GM12878 (cell line): Measurements from ENCODE around the gene WDR26. TPM values are rescaled to one million over a fixed set of nuclear protein-coding genes. Genes with fewer than 3 reads are reported as not detected.

ENCODE experiments used
- ATAC-seq: fragments of 200-7000 bp; cut with Tn5 transposase; 3 replicates; pipeline ENCODE4 v1.9.1; 2020; ENCODE audit warnings: mild to moderate bottlenecking, moderate library complexity
- BruUV-seq: library from RNA; stranded (reverse); fragments of 400-500 nt; replicated peaks from 2 replicates; lab custom pipeline; 2021; lab: Mats Ljungman, UMichigan
- CTCF ChIA-PET: fragments of 300-600 bp; sonication (Branson Sonifier 250); formaldehyde crosslinking; extraction: SDS; loops from one replicate; lab custom pipeline; 2021; ENCODE audit warnings: inconsistent platforms; lab: Yijun Ruan, JAX
- POLR2A ChIA-PET: fragments of 350-600 bp; formaldehyde crosslinking; extraction: SDS; loops from one replicate; lab custom pipeline; 2021; ENCODE audit warnings: inconsistent platforms; lab: Charles Lee
- RAD21 ChIA-PET: fragments of 300-600 bp; sonication (Branson Sonifier 250); formaldehyde crosslinking; loops from one replicate; lab custom pipeline; 2023; ENCODE audit warnings: antibody characterized with exemption; ENCODE audit not compliant: unreplicated experiment; lab: Charles Lee
- SMC1A ChIA-PET: fragments of 300-600 bp; sonication (Branson Sonifier 250); formaldehyde crosslinking; loops from one replicate; lab custom pipeline; 2023; ENCODE audit not compliant: unreplicated experiment, uncharacterized antibody; lab: Charles Lee
- DNase-seq: peaks from one replicate; pipeline ENCODE4 v3.0.0-alpha.2; 2011; ENCODE audit warnings: low read depth, low spot score
- FAIRE-seq: peaks from 3 replicates; lab custom pipeline; 2011; peaks lifted over from hg19 to GRCh38; lab: Jason Lieb, UNC
- H2AFZ ChIP-seq: 2 replicates; pipeline ENCODE4 v1.6.0; 2011; ENCODE audit warnings: low read depth, low read length, control low read depth; ENCODE audit not compliant: control insufficient read depth
- H3K27ac ChIP-seq: 2 replicates; pipeline ENCODE4 v1.5.1; 2011; ENCODE audit warnings: control low read depth; ENCODE audit not compliant: control insufficient read depth, insufficient read depth
- H3K27me3 ChIP-seq, 2 experiments: replicated peaks in 1 of 2; 2 replicates each; pipeline versions ENCODE4 v1.6.0 to v1.6.1; 2011; ENCODE audit warnings: low read length in 1 of 2; ENCODE audit not compliant: control insufficient read depth in 2 of 2, insufficient read depth in 2 of 2
- H3K36me3 ChIP-seq, 2 experiments: 2 replicates each; pipeline ENCODE4 v1.5.1; 2011; ENCODE audit warnings: low read length in 1 of 2; ENCODE audit not compliant: control insufficient read depth in 2 of 2, insufficient read depth in 2 of 2
- H3K4me1 ChIP-seq: 2 replicates; pipeline ENCODE4 v1.6.1; 2011; ENCODE audit warnings: mild to moderate bottlenecking, low read length, moderate library complexity, mixed read lengths; ENCODE audit not compliant: control insufficient read depth, insufficient read depth
- H3K4me2 ChIP-seq: 2 replicates; pipeline ENCODE4 v1.6.0; 2011; ENCODE audit warnings: control low read depth; ENCODE audit not compliant: control insufficient read depth, insufficient read depth
- H3K4me3 ChIP-seq: fragments of 200-600 bp; sonication (generic); 2 replicates; pipeline ENCODE4 v1.5.1; 2016
- H3K79me2 ChIP-seq: 2 replicates; pipeline ENCODE4 v1.6.0; 2011; ENCODE audit warnings: low read length; ENCODE audit not compliant: control insufficient read depth, insufficient read depth
- H3K9ac ChIP-seq: 2 replicates; pipeline ENCODE4 v1.8.0; 2011; ENCODE audit warnings: low read length, control low read depth, mixed read lengths; ENCODE audit not compliant: control insufficient read depth, insufficient read depth
- H3K9me3 ChIP-seq: replicated peaks from 3 replicates; pipeline ENCODE4 v1.5.1; 2011; ENCODE audit warnings: mild to moderate bottlenecking, low read length; ENCODE audit not compliant: control insufficient read depth, insufficient read depth
- H4K20me1 ChIP-seq: 2 replicates; pipeline ENCODE4 v1.6.0; 2011; ENCODE audit not compliant: control insufficient read depth, insufficient read depth
- BCL3 ChIP-seq: IDR thresholded peaks from 2 replicates; pipeline ENCODE4 v1.6.1; 2011; ENCODE audit warnings: borderline replicate concordance, low read depth, mild to moderate bottlenecking, moderate library complexity, low read length; ENCODE audit not compliant: insufficient read depth, poor library complexity, severe bottlenecking
- BCLAF1 ChIP-seq: fragments of 450-650 bp; IDR thresholded peaks from 2 replicates; pipeline ENCODE4 v1.6.1; 2017; ENCODE audit warnings: antibody characterized with exemption, mild to moderate bottlenecking, moderate library complexity
- BHLHE40 ChIP-seq, 2 experiments: fragments of 450-650 bp in 1 of 2; IDR thresholded peaks; 2 replicates each; pipeline ENCODE4 v1.6.1; 2011 to 2017; ENCODE audit warnings: low read depth in 2 of 2, borderline replicate concordance in 1 of 2, improper control_type of control experiment in 1 of 2, low read length in 1 of 2, mild to moderate bottlenecking in 1 of 2
- CREM ChIP-seq: IDR thresholded peaks from 2 replicates; pipeline ENCODE4 v1.6.1; 2014; ENCODE audit warnings: antibody characterized with exemption, low read depth
- KDM1A ChIP-seq: fragments of 200-600 bp; sonication (generic); IDR thresholded peaks from 2 replicates; pipeline ENCODE4 v1.6.1; 2016; ENCODE audit warnings: borderline replicate concordance
- MTA3 ChIP-seq: IDR thresholded peaks from 2 replicates; pipeline ENCODE4 v1.6.1; 2012; ENCODE audit warnings: low read length, inconsistent platforms, borderline replicate concordance
- POLR2AphosphoS5 ChIP-seq: IDR thresholded peaks from 2 replicates; pipeline ENCODE4 v1.6.1; 2011; ENCODE audit warnings: mild to moderate bottlenecking, low read length, inconsistent platforms
- STAT1 ChIP-seq: fragments of 450-650 bp; conservative IDR thresholded peaks from 2 replicates; pipeline ENCODE4 v1.6.1; 2014; ENCODE audit warnings: antibody characterized with exemption, mild to moderate bottlenecking
- STAT3 ChIP-seq: IDR thresholded peaks from 2 replicates; pipeline ENCODE4 v1.6.1; 2011; ENCODE audit warnings: low read depth, low read length, improper control_type of control experiment
- TBL1XR1 ChIP-seq: IDR thresholded peaks from 2 replicates; pipeline ENCODE4 v1.6.1; 2012; ENCODE audit warnings: low read depth, low read length, improper control_type of control experiment
- ZBTB33 ChIP-seq: fragments of 450-650 bp; IDR thresholded peaks from 2 replicates; pipeline ENCODE4 v1.6.1; 2017; ENCODE audit warnings: mild to moderate bottlenecking
- ZZZ3 ChIP-seq: IDR thresholded peaks from 2 replicates; pipeline ENCODE4 v1.6.1; 2011; ENCODE audit warnings: low read depth; ENCODE audit not compliant: control insufficient read depth, insufficient read length
- WGBS: methylation state at CpG from one replicate; pipeline ENCODE4 v1.1.6; 2016; ENCODE audit warnings: low lambda C conversion rate; ENCODE audit not compliant: insufficient replicate concordance, insufficient coverage; ENCODE audit errors: missing lambda C conversion rate; 5-methylcytosine and 5-hydroxymethylcytosine counted together
- in situ Hi-C: fragments of 300-500 bp; cut with MboI; formaldehyde crosslinking; loops from 9 replicates; pipeline ENCODE4 v1.14.3; 2018; ENCODE audit warnings: mixed read lengths
- intact Hi-C: fragments of 100-400 bp; cut with micrococcal nuclease; formaldehyde crosslinking; loops from one replicate; pipeline ENCODE4 v1.14.2; 2022; ENCODE audit not compliant: unreplicated experiment
- polyA plus RNA-seq, 11 experiments: library from polyadenylated mRNA; depleted of rRNA in 4 of 11; unstranded in 6 of 11; stranded (reverse) in 5 of 11; fragments of >200 nt; fragmentation: Nextera tagmentation in 4 of 11; fragmentation: Illumina TruSeq in 1 of 11; extraction: Ambion mirVana in 4 of 11; extraction: Trizol in 1 of 11; gene quantifications; 1 replicate in 1 of 11; 2 replicates in 10 of 11; pipeline versions ENCODE4 v1.2.1 to v1.2.3, GENCODE V29; 2011 to 2016; ENCODE audit warnings: inconsistent platforms in 2 of 11, missing spikeins in 2 of 11, low read depth in 1 of 11
- total RNA-seq, 4 experiments: library from RNA; depleted of rRNA in 3 of 4; stranded (reverse); fragments of >200 nt in 3 of 4; fragmentation: Illumina TruSeq in 1 of 4; extraction: Trizol in 1 of 4; gene quantifications; 2 replicates each; pipeline versions ENCODE4 v1.2.1 to v1.2.3, GENCODE V29; 2013 to 2021

WDR26 gene
- total and polyA plus RNA-seq, 10 of the 15 experiments (the other 5 are each of a cell fraction or from before 2014, with no cell fraction given): 6.6 to 47.0 (median 24.4) TPM

GRCh38 chr1:224448453-224449017, 13.9 kb upstream of the WDR26 start (continued):
- TF ChIP-seq CREM (no peak), TBL1XR1 (no peak)

GRCh38 chr1:224447971-224448370, 13.4 kb upstream of the WDR26 start:
- ChIA-PET SMC1A (interaction anchor here (1.4 to 2.0 kb wide), 2 partner anchors 9 to 23 kb away, joined by 4 to 14 read pairs; no protein-coding TSS in a partner anchor), CTCF (interaction anchor here (0.6 to 3.8 kb wide), 2 partner anchors 9 to 332 kb away, joined by 3 to 19 read pairs; no protein-coding TSS in a partner anchor), RAD21 (no interaction called here), POLR2A (interaction anchor here (1.2 kb wide), 1 partner anchor 17 kb away, joined by 3 read pairs; no protein-coding TSS in a partner anchor)
- Histone ChIP-seq H3K9me3 (no peaks in the 10 kb centered on the region), H3K4me1 (no peaks in the 10 kb centered on the region), H3K27me3 (no peaks in the 10 kb centered on the region), H3K79me2 (no peaks in the 10 kb centered on the region), H3K4me3 (no peak overlapping the region), H3K27ac (no peak overlapping the region), H4K20me1 (no peaks in the 10 kb centered on the region), H3K4me2 (no peak overlapping the region), H3K36me3 (no peaks in the 10 kb centered on the region; a peak in 1 of 4 replicates), H3K9ac (no peak overlapping the region), H2AFZ (no peak overlapping the region)
- FAIRE-seq (no peak), DNase-seq (no peak), ATAC-seq (no peak)
- 93% methylated on average over 3 of the region's 3 CpGs for WGBS
- in situ Hi-C loops (no loop called here), intact Hi-C loops (no loop called here)
- TF ChIP-seq BCL3 (no peak), POLR2AphosphoS5 (no peak), BHLHE40 (IDR thresholded peaks at IDR 0.05; ENCODE audit: borderline replicate concordance in 1 of 2, low read depth in 2 of 2, low read length in 1 of 2) (no peak), BCLAF1 (no peak), ZBTB33 (no peak), ZZZ3 (no peak), MTA3 (no peak), KDM1A (no peak), STAT3 (no peak), STAT1 (no peak)
- BruUV-seq: no TSS peak
